Left ventricle myocardium inferior (tissue), 1 donor: ENCODE results near the gene SLC39A1. TPM values are rescaled to one million over a fixed set of nuclear protein-coding genes. Genes with fewer than 3 reads are reported as not detected.

ENCODE experiments used
- DNase-seq: peaks from one replicate; pipeline ENCODE4 v3.0.0-alpha.2; 2020
- H3K27ac ChIP-seq: fragments of 200-600 bp; replicated peaks from 2 replicates; pipeline ENCODE4 v1.8.0; 2021
- H3K27me3 ChIP-seq: fragments of 200-600 bp; 2 replicates; pipeline ENCODE4 v1.8.0; 2021; ENCODE audit warnings: low read depth
- H3K36me3 ChIP-seq: fragments of 200-600 bp; 2 replicates; pipeline ENCODE4 v1.8.0; 2021
- H3K4me1 ChIP-seq: fragments of 200-600 bp; 2 replicates; pipeline ENCODE4 v1.8.0; 2021
- H3K4me3 ChIP-seq: fragments of 200-600 bp; 2 replicates; pipeline ENCODE4 v1.8.0; 2021; ENCODE audit warnings: mild to moderate bottlenecking, moderate library complexity
- H3K9me3 ChIP-seq: fragments of 200-600 bp; replicated peaks from 2 replicates; pipeline ENCODE4 v1.8.0; 2021
- intact Hi-C: fragments of 100-400 bp; cut with micrococcal nuclease; formaldehyde crosslinking; loops from one replicate; pipeline ENCODE4 v1.11.0; 2022
- total RNA-seq: library from RNA; stranded (reverse); fragmentation: NEBNext Ultra II Directional; extraction: Animal tissue kit (Norgen Biotek cat#: 25700); gene quantifications from one replicate; pipeline ENCODE4 v1.2.1, GENCODE V29; 2021
- TF ChIP-seq, protein P1 (sequence below): fragments of 200-600 bp; IDR thresholded peaks from 2 replicates; pipeline ENCODE4 v1.8.0; 2021; ENCODE audit warnings: antibody characterized with exemption, mild to moderate bottlenecking, borderline replicate concordance
- donor health status: DM: no; HTN: yes; CAD: no; lungs with severe emphysema.

SLC39A1 gene
- total RNA-seq, 1 donor from 2014 or later, result 39.8 TPM

DNA sequence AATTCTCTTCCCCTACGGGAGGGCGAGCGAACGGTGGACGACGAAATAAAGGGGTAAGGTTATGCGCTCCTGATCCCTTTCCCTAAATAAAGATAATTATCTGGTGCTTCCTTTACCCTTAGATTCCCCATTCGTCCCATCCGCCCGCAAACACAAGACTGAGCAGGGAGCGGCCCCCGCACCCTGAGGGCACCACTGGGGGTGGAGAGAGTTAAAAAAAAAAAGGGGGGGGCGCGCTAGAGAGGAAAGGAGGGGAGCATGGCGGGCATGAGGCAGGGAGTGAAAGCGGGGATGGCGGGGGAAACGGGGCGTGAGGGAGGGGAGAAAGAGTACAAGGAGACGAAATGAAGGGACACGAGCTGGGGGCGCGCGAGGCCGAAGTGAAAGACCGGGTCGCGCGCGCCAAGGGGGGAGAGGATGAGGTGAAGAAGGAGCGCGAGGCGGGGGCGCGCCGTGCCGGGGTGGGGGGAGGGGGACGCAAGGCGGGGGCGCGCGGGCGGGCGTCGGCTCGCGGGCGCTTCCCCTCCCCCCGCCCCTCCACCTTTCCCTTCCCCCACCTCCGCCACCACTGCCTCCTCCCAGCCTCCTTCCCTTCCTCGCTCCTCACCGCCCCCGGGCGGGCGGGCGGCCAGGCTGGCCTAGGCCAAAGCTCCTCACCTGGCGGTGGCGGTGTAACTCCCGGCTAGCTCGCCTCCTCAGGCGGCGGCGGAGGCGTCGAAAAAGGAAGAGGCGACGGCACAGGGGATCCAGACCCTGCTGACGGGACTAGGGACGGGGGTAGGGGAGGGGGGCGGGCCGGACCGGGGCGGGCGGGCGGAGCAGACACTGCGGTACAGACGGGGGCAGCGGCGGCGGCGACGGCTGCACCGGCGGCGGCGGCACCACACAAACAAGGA is 41.0 kb downstream of the SLC39A1 start:
- intact Hi-C loops, result no loop called here
- TF ChIP-seq, protein P1, sequence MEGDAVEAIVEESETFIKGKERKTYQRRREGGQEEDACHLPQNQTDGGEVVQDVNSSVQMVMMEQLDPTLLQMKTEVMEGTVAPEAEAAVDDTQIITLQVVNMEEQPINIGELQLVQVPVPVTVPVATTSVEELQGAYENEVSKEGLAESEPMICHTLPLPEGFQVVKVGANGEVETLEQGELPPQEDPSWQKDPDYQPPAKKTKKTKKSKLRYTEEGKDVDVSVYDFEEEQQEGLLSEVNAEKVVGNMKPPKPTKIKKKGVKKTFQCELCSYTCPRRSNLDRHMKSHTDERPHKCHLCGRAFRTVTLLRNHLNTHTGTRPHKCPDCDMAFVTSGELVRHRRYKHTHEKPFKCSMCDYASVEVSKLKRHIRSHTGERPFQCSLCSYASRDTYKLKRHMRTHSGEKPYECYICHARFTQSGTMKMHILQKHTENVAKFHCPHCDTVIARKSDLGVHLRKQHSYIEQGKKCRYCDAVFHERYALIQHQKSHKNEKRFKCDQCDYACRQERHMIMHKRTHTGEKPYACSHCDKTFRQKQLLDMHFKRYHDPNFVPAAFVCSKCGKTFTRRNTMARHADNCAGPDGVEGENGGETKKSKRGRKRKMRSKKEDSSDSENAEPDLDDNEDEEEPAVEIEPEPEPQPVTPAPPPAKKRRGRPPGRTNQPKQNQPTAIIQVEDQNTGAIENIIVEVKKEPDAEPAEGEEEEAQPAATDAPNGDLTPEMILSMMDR, result peak; percentile 19
- Histone ChIP-seq H3K4me1 (peaks cover 65% of the 10 kb centered on the region), H3K36me3 (peaks cover 3% of the 10 kb centered on the region), H3K27ac (peak overlapping the region; percentile 93), H3K9me3 (no peaks in the 10 kb centered on the region), H3K4me3 (peak overlapping the region; percentile 91), H3K27me3 (no peaks in the 10 kb centered on the region)
- DNase-seq, result peak; percentile 43

DNA sequence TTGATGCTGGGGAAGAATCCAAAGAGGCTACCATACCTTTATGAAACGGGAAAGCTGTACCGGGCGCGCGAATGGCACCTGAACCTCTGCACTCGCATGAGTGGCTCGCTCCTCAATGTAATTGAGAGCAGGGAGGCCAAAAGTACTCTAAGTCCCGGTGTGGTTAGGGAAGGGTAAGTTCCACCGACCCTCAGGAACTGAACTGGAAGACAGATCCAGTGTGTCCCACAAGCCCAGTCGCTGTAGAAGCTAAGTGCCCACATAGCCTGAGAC is 41.6 kb downstream of the SLC39A1 start:
- Histone ChIP-seq H3K27me3 (no peaks in the 10 kb centered on the region), H3K36me3 (peaks cover 4% of the 10 kb centered on the region), H3K4me3 (peak overlapping the region; percentile 91), H3K4me1 (peaks cover 68% of the 10 kb centered on the region), H3K9me3 (no peaks in the 10 kb centered on the region), H3K27ac (peak overlapping the region; percentile 93)
- TF ChIP-seq, protein P1, result no peak
- intact Hi-C loops, result no loop called here
- DNase-seq, result no peak

DNA sequence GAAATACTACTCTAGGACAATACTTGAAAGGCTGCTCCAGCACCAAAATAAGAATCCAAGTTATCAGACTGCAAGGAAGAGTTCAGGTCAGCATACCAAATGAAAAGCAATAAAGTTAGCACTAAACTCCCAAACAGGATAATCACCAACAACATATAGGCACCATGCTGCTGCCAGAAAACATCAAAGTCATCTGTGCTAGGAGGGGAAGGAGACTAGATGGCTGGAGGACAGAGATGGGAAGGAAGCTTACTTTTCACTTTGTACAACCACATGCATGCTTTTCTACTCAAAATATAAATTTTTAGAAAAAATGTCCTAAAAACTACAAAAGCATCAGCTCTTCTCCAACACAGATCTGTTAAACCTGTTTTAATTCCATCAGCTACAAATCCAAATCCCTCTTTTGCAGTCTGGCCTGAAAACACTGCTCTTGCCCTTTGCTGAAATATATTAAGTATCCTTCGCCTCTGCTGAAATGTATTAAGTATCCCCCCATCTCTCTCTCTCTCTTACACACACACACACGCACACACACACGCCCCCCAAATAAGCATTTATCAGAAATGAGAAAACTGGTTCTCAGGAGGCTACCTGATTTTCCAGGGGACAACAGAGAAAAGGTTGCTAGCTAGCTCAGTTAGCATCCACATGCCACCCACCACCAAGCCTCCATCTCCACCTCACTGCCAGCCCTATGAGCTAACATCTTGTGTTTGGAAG is 42.1 kb downstream of the SLC39A1 start:
- intact Hi-C loops, result no loop called here
- peak overlapping the region; percentile 93 for H3K27ac ChIP-seq

DNA sequence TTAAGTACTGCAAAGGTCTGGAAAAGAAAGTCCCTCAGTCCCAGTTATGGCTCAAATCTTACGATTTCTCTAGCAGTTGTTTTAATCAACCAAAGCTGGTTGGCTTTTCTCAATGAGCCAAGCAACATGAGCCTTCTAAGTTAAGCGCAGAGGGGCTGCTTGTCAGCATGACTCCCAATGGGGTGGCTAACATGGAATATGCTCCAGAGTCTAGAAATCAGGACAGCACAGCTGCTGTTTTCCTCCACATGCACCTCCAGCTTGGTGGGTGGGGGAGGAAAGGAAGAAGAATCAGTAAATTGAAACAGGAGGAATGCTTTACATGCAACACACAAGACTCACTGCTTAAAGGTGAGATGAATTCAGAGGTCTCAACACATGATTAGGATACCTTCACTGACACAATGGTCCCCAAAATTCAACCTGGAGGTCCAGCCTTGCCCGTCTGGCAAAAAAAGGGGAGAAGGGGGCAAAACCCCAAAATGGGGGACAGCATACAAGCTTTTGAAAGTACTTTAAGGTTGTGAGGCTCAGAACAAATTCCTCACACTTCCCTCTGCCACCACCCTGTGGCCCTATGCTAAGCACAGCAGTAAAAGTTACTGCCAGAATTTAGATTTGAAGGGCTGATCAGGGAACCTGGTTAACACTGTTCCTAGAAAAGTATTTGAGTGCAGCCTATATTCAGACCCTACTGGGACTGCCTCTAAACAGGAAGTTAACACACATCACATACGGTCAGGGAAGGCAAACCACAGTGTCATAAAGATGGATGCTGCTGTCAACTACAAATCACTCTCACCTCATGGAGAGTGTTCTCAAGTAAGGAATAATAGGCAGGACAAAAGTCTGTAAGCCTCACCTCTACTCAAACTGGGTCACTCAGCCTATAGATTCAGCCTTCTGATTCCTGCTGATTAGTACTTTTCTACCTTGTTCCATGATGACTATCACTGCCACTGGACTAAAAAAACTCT is 43.2 kb downstream of the SLC39A1 start:
- Histone ChIP-seq H3K27me3 (no peaks in the 10 kb centered on the region), H3K27ac (peak overlapping the region; percentile 93), H3K36me3 (peaks cover 13% of the 10 kb centered on the region), H3K4me3 (peak overlapping the region; percentile 91), H3K9me3 (no peaks in the 10 kb centered on the region), H3K4me1 (peaks cover 73% of the 10 kb centered on the region)
- TF ChIP-seq, protein P1, result no peak
- no peak for DNase-seq
- intact Hi-C loops, result no loop called here

More for the DNA sequence above, 42.1 kb downstream of the SLC39A1 start:
- Histone ChIP-seq H3K4me3 (peak overlapping the region; percentile 91), H3K27me3 (no peaks in the 10 kb centered on the region), H3K36me3 (peaks cover 4% of the 10 kb centered on the region), H3K4me1 (peaks cover 68% of the 10 kb centered on the region), H3K9me3 (no peaks in the 10 kb centered on the region)
- TF ChIP-seq, protein P1, result no peak
- DNase-seq, result no peak

DNA sequence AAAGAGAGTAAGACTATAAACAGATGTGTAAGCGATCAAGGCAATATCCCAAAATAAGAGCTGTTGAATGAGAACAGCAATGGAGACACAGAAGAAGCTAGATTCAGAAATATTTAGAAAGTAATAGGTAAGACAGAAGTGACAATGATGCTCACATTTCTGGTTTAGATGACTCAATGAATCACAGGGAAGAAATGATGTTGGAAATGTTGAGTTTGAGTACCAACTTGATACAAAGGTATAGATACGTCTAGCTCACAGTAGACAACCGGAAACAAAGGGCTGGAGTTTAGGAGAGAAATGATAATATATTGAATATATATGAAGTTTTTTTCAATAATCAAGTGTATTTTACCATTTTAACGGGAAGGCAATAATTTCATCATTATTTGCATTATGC is 47.0 kb downstream of the SLC39A1 start:
- Histone ChIP-seq H3K9me3 (no peaks in the 10 kb centered on the region), H3K36me3 (peaks cover 14% of the 10 kb centered on the region), H3K4me3 (no peak overlapping the region), H3K27me3 (no peaks in the 10 kb centered on the region), H3K27ac (no peak overlapping the region), H3K4me1 (peaks cover 72% of the 10 kb centered on the region)
- DNase-seq, result no peak
- intact Hi-C loops, result no loop called here
- TF ChIP-seq, protein P1, result no peak
